Upper lobe of left lung (tissue), 6 donors: ENCODE data around the gene FETUB. TPM values are rescaled to one million over a fixed set of nuclear protein-coding genes. Genes with fewer than 3 reads are reported as not detected.

Experiments used
- ATAC-seq, 2 donors: fragments of 200-7000 bp; cut with Tn5 transposase; one replicate each; pipeline ENCODE4 v1.9.1; 2022; ENCODE audit warnings: mild to moderate bottlenecking in 2 of 2, moderate library complexity in 2 of 2; ENCODE audit not compliant: low FRiP score in 2 of 2
- DNase-seq, 2 donors: peaks; one replicate each; pipeline ENCODE4 v3.0.0-alpha.2; 2019 to 2020
- H3K27ac ChIP-seq, 4 donors: fragments of 200-600 bp; sonication (generic); one replicate each; pipeline ENCODE4 v1.5.1; 2016 to 2019
- H3K27me3 ChIP-seq, 4 donors: fragments of 200-600 bp; sonication (generic); one replicate each; pipeline ENCODE4 v1.5.1; 2017 to 2019
- H3K36me3 ChIP-seq, 4 donors: fragments of 200-600 bp; sonication (generic); one replicate each; pipeline ENCODE4 v1.5.1; 2016 to 2019
- H3K4me1 ChIP-seq, 4 donors: fragments of 200-600 bp; sonication (generic); one replicate each; pipeline ENCODE4 v1.5.1; 2018 to 2019
- H3K4me3 ChIP-seq, 4 donors: fragments of 200-600 bp; sonication (generic); one replicate each; pipeline ENCODE4 v1.5.1; 2017 to 2019; ENCODE audit warnings: mild to moderate bottlenecking in 2 of 4, moderate library complexity in 1 of 4
- H3K9me3 ChIP-seq, 4 donors: fragments of 200-600 bp; sonication (generic); one replicate each; pipeline ENCODE4 v1.5.1; 2018 to 2019
- CTCF ChIP-seq, 6 experiments: fragments of 450-650 bp in 4 of 6; fragments of 200-600 bp in 2 of 6; sonication (generic) in 2 of 6; IDR thresholded peaks; one replicate each; pipeline ENCODE4 v1.5.1; 2016 to 2019; ENCODE audit warnings: antibody characterized with exemption in 6 of 6
- EP300 ChIP-seq, 4 donors: sonication (generic); formaldehyde crosslinking; IDR thresholded peaks; one replicate each; pipeline ENCODE4 v1.5.1; 2017; ENCODE audit warnings: antibody characterized with exemption in 4 of 4, control low read depth in 2 of 4
- POLR2A ChIP-seq, 4 donors: fragments of 450-650 bp; IDR thresholded peaks; one replicate each; pipeline ENCODE4 v1.5.1; 2016 to 2017; ENCODE audit warnings: antibody characterized with exemption in 4 of 4, mild to moderate bottlenecking in 2 of 4
- POLR2AphosphoS5 ChIP-seq, 2 donors: sonication (generic); formaldehyde crosslinking; IDR thresholded peaks; one replicate each; pipeline ENCODE4 v1.5.1; 2017; ENCODE audit warnings: antibody characterized with exemption in 2 of 2
- WGBS, 2 donors: methylation state at CpG; one replicate each; pipeline ENCODE4 v1.1.5; 2017 to 2018; 5-methylcytosine and 5-hydroxymethylcytosine counted together
- total RNA-seq, 6 donors: library from RNA; depleted of rRNA in 4 of 6; stranded (reverse); fragments of >200 nt in 4 of 6; gene quantifications; one replicate each; pipeline versions ENCODE4 v1.1.0 to v1.2.1, GENCODE V29; 2016 to 2021
- donor health status: DM: no; HTN: no; CAD: no; lungs with moderate emphysema.
- donor health status: DM: no; HTN: yes; CAD: no; lungs with severe emphysema.

Gene FETUB
- total RNA-seq, 6 donors from 2014 or later: not detected

- DNase-seq: no peak
- H3K36me3 ChIP-seq: no peaks in the 10 kb centered on the region
- TF ChIP-seq EP300 (IDR thresholded peaks at IDR 0.05) (no peak), POLR2A (IDR thresholded peaks at IDR 0.05) (no peak), CTCF (IDR thresholded peaks at IDR 0.05) (no peak), POLR2AphosphoS5 (IDR thresholded peaks at IDR 0.05) (no peak)
- no peak for ATAC-seq
- H3K4me3 ChIP-seq: no peak overlapping the region
- peaks cover 0 to 5% (median 2%) of the 10 kb centered on the region in 4 donors for H3K4me1 ChIP-seq
- no peak overlapping the region for H3K27ac ChIP-seq
- no peaks in the 10 kb centered on the region for H3K9me3 ChIP-seq
- H3K27me3 ChIP-seq: no peaks in the 10 kb centered on the region
- 84 to 89% methylated on average over 3 of the region's 3 CpGs for WGBS, 2 donors
Measured at GRCh38 chr3:186635532-186635931, 4.7 kb upstream of the FETUB start.

- H3K4me1 ChIP-seq: peaks cover 0 to 14% (median 3%) of the 10 kb centered on the region in 4 donors
- ATAC-seq (no peak), DNase-seq (no peak)
- no peaks in the 10 kb centered on the region for H3K9me3 ChIP-seq
- TF ChIP-seq EP300 (IDR thresholded peaks at IDR 0.05) (no peak), POLR2A (IDR thresholded peaks at IDR 0.05) (no peak), POLR2AphosphoS5 (IDR thresholded peaks at IDR 0.05) (no peak), CTCF (IDR thresholded peaks at IDR 0.05) (no peak)
- WGBS, 2 donors: 84 to 91% methylated on average over 7 of the region's 7 CpGs
- no peak overlapping the region for H3K27ac ChIP-seq
- no peaks in the 10 kb centered on the region for H3K27me3 ChIP-seq
- H3K4me3 ChIP-seq: no peak overlapping the region
- no peaks in the 10 kb centered on the region for H3K36me3 ChIP-seq
Measured at GRCh38 chr3:186636536-186636935, 3.7 kb upstream of the FETUB start.

- no peaks in the 10 kb centered on the region for H3K36me3 ChIP-seq
- WGBS, 2 donors: 70 to 74% methylated on average over 3 of the region's 3 CpGs
- no peak overlapping the region for H3K4me3 ChIP-seq
- ATAC-seq (no peak), DNase-seq (no peak)
- H3K27me3 ChIP-seq: no peaks in the 10 kb centered on the region
- TF ChIP-seq POLR2A (IDR thresholded peaks at IDR 0.05) (no peak), POLR2AphosphoS5 (IDR thresholded peaks at IDR 0.05) (no peak), CTCF (IDR thresholded peaks at IDR 0.05) (no peak), EP300 (IDR thresholded peaks at IDR 0.05) (no peak)
- no peak overlapping the region for H3K27ac ChIP-seq
- peaks cover 0 to 14% (median 3%) of the 10 kb centered on the region in 4 donors for H3K4me1 ChIP-seq
- no peaks in the 10 kb centered on the region for H3K9me3 ChIP-seq
Measured at GRCh38 chr3:186637686-186638085, 2.5 kb upstream of the FETUB start.

- TF ChIP-seq CTCF (IDR thresholded peaks at IDR 0.05): no peak
- TF ChIP-seq POLR2AphosphoS5 (IDR thresholded peaks at IDR 0.05): no peak
- TF ChIP-seq EP300 (IDR thresholded peaks at IDR 0.05): no peak
- TF ChIP-seq POLR2A (IDR thresholded peaks at IDR 0.05): no peak
- H3K27me3 ChIP-seq: no peaks in the 10 kb centered on the region
- peaks cover 0 to 14% (median 3%) of the 10 kb centered on the region in 4 donors for H3K4me1 ChIP-seq
- no peak for ATAC-seq
- no peaks in the 10 kb centered on the region for H3K9me3 ChIP-seq
- no peak for DNase-seq
- H3K4me3 ChIP-seq: no peak overlapping the region
- H3K36me3 ChIP-seq: no peaks in the 10 kb centered on the region
- H3K27ac ChIP-seq: no peak overlapping the region
- WGBS, 2 donors: 71 to 87% methylated on average over 2 of the region's 2 CpGs
Measured at GRCh38 chr3:186638259-186638658, 1.9 kb upstream of the FETUB start.

GRCh38 chr3:186640473-186640818 is 247 bp downstream of the FETUB start:
- ATAC-seq: no peak
- Histone ChIP-seq H3K27ac (no peak overlapping the region), H3K9me3 (no peaks in the 10 kb centered on the region), H3K4me3 (no peak overlapping the region), H3K27me3 (no peaks in the 10 kb centered on the region), H3K36me3 (no peaks in the 10 kb centered on the region), H3K4me1 (peaks cover 0 to 14% (median 3%) of the 10 kb centered on the region in 4 donors)
- peak in 1 of 2 donors; percentile 29 for DNase-seq
- 63 to 69% methylated on average over 9 of the region's 9 CpGs for WGBS, 2 donors
- TF ChIP-seq POLR2AphosphoS5 (IDR thresholded peaks at IDR 0.05) (no peak), CTCF (IDR thresholded peaks at IDR 0.05) (no peak), POLR2A (IDR thresholded peaks at IDR 0.05) (no peak), EP300 (IDR thresholded peaks at IDR 0.05) (no peak)
